GM19099 (cell line): ENCODE measurements around the gene CTBP1.
A peak's percentile ranks its signal among the peaks of the same experiment; 100 is the strongest.

Source experiments
- POLR2A ChIP-seq: IDR thresholded peaks from 3 replicates; pipeline ENCODE4 v1.6.1; 2011; ENCODE audit warnings: low read depth; ENCODE audit not compliant: insufficient read length; ENCODE audit errors: extremely low read depth

CTBP1 gene

DNA sequence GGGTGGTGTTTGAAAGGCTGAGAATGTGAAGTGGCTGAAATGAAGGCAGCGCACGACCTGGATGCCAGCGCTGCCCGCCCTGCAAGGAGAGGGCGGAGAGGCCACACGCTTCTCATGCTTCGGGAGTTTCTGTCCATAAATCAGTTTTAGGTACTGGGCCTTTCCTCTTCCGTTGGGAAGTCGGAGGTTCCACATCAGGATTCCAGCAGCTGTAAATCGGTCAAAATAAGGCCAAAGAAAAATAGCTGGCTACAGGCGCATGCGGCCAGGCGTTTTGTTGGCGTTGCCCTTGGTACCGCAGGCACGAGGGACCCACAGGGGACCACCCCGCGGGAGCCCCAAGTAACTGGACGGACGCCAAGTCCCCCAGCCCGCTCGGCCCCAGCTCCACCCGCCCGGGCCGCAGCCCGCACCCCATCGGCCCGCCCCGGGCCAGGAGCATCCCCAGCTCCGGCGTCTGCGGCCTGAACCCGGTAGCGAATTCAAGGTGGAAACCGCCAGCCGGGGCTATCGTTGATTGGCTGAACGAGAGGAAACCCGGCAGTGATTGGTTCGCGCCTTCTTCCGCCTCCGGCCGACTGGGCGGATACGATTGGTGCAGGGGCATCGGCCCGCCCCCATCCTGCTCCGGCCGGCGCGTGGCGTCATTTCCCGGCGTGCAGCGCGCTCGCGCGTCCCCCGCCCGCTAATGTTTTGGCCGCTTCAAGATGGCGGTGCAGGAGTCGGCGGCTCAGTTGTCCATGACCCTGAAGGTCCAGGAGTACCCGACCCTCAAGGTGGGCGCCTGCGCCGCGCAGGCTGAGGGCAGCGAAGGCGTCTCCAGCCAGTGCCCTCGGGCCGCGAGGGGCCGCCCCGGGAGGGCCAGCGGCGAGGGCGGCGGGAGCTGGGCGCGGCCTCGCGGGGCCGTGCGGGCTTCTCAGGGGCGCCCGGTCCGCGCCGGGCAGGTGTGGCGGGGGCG, 40.6 kb upstream of the CTBP1 start, which contains the start of gene MAEA:
MAEA (plus strand) TSS at position 685 of the 958 bp plus-strand sequence; CDS start at position 708, 23 bp downstream.
- TF ChIP-seq POLR2A, result peak; percentile 98

DNA sequence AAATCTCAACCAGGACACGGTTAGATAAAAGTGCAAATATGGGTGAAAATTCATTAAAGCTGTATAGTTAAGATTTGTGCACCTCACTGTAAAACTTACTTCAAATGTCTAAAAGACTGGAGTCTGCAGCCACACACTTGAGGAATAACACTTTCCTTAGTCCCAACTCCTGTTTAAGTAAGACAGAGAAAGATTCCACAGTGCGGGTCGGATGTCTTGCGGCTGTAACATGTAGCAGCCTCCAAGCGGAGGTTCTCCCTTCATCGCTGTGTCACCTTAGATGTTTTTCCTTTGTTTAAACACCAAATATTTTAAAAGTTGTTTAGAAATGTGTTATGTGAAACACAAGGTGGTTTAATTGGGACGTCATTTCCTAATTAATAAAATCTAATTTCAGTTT, 39.9 kb upstream of the CTBP1 start:
- no peak for TF ChIP-seq POLR2A

GRCh38 chr4:1285790-1286553, 37.0 kb upstream of the CTBP1 start:
- TF ChIP-seq POLR2A, result no peak

- TF ChIP-seq POLR2A, result no peak
These were observed 36.3 kb upstream of the CTBP1 start for GRCh38 chr4:1285151-1285789.

GRCh38 chr4:1283711-1284110, 34.8 kb upstream of the CTBP1 start:
- TF ChIP-seq POLR2A, result no peak

DNA sequence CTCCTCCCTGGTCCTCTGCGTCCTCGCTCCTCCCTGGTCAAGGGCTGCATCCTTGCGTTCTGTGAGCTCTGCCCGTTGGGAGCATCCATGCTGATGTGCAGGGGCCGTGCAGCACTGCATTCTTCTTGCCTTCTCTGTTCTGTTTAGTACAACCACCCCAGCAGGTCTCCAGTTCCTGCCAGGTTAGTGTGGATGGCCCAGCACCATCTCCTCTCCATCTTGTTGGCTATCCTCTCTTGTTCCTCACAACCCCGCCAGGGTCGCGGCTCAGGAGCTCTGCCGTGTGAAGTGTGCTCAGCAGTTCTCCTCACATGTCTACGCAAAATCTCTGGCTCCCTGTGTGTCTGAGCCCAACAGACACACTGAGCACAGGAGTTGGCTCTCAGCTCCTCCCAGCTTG, 30.3 kb upstream of the CTBP1 start:
- no peak for TF ChIP-seq POLR2A

GRCh38 chr4:1277667-1278665, 29.0 kb upstream of the CTBP1 start:
- no peak for TF ChIP-seq POLR2A

GRCh38 chr4:1276984-1277383, 28.1 kb upstream of the CTBP1 start:
- no peak for TF ChIP-seq POLR2A

- no peak for TF ChIP-seq POLR2A
These were observed 25.9 kb upstream of the CTBP1 start for GRCh38 chr4:1274871-1275270.

GRCh38 chr4:1271686-1272085, 22.8 kb upstream of the CTBP1 start:
- no peak for TF ChIP-seq POLR2A

GRCh38 chr4:1269209-1269608, 20.3 kb upstream of the CTBP1 start:
- no peak for TF ChIP-seq POLR2A

DNA sequence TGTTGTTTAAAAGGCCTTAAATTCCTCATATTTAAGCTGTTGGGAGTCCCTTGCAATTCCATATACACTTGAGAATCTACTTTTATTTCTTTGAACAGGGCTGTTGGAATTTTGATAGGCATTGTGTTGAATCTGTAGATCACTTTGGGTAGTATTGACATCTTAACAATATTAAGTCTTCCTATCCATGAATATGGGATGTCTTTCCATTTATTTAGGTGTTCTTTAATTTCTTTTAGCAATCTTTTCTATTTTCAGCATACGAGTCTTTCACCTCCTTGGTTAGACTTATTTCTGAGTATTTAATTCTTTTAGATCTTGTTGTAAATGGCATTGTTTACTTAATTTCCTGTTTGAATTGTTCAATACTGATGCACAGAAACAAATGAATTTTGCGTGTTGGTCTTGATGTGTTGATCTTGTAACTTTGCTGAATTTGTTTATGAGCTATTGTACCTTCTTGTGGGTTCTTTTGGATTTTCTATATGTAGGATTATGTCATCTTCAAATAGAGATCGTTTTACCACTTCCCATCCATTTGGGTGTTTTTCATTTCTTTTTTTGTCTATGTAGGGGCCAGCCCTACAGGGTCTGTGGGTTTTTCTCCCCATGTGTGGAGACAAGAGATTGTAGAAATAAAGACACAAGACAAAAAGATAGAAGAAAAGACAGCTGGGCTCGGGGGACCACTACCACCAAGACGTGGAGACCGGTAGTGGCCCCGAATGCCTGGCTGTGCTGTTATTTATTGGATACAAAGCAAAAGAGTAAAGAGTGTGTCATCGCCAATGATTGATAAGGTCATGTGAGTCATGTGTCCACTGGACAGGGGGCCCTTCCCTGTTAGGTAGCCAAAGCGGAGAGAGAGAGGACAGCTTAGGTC, 18.2 kb upstream of the CTBP1 start:
- TF ChIP-seq POLR2A, result no peak

DNA sequence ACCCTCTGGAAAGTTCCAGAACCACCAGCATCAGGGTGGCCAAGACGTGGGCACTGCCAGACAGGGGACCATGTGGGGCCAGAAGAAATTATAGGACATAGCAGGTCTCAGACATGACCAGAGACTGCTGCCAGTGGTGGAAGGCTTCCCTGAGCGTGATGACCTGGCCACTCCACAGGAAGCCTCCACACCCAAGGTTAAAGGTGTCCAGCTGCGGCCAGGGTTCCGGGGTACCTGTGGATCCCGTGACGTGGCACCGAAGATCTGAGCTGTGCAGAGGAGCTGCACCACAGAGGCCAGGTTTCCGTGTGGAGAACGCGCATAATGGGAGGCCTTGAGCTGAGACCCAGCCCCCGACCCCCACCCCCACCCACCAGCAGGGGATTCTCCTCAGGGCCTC, 16.4 kb upstream of the CTBP1 start:
- no peak for TF ChIP-seq POLR2A

DNA sequence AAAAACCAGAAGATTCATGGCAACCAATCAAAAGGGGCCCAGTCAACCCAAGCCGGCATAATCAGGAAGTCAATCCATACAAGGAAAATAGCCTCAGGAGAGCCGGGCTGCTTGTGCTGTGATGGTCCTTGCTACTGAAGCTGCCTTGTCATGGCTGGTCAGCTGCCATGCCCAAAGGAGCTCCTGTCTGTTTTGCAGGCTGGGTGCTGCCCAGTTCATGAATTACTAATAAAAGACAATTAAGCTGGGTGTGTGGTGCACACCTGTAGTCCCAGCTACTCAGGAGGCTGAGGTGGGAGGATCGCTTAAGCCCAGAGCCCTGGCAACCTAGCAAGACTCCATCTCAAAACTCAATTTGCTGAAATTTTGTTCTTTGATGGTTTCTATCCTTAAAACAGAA, 16.0 kb upstream of the CTBP1 start:
- no peak for TF ChIP-seq POLR2A
